Keratinocyte (primary cell): ENCODE measurements around the gene RBPJL. TPM values are rescaled to one million over a fixed set of nuclear protein-coding genes. Genes with fewer than 3 reads are reported as not detected.

Source experiments
- DNase-seq: peaks from one replicate; pipeline ENCODE4 v3.0.0-alpha.2; 2011; ENCODE audit warnings: low read depth, missing footprints, low spot score
- FAIRE-seq: peaks from 2 replicates; lab custom pipeline; 2011; peaks lifted over from hg19 to GRCh38; lab: Jason Lieb, UNC
- H2AFZ ChIP-seq: 2 replicates; pipeline ENCODE4 v1.6.0; 2012; ENCODE audit warnings: low read length, control low read depth, inconsistent platforms; ENCODE audit not compliant: control insufficient read depth
- H3K27ac ChIP-seq: 2 replicates; pipeline ENCODE4 v1.5.1; 2011; ENCODE audit warnings: low read length; ENCODE audit not compliant: control insufficient read depth, insufficient read depth
- H3K27me3 ChIP-seq: 3 replicates; pipeline ENCODE4 v1.6.0; 2011; ENCODE audit warnings: low read length; ENCODE audit not compliant: control insufficient read depth, insufficient read depth; ENCODE audit errors: extremely low read depth
- H3K36me3 ChIP-seq, 2 experiments: 2 replicates in 1 of 2; 3 replicates in 1 of 2; pipeline ENCODE4 v1.5.1; 2011; ENCODE audit warnings: low read length in 2 of 2, mild to moderate bottlenecking in 1 of 2; ENCODE audit not compliant: control insufficient read depth in 2 of 2, insufficient read depth in 2 of 2; ENCODE audit errors: extremely low read depth in 1 of 2
- H3K4me1 ChIP-seq: 3 replicates; pipeline ENCODE4 v1.5.1; 2011; ENCODE audit warnings: low read length; ENCODE audit not compliant: control insufficient read depth, insufficient read depth; ENCODE audit errors: extremely low read depth
- H3K4me2 ChIP-seq: 3 replicates; pipeline ENCODE4 v1.6.0; 2011; ENCODE audit warnings: low read depth, low read length; ENCODE audit not compliant: control insufficient read depth, insufficient read depth; ENCODE audit errors: extremely low read depth
- H3K4me3 ChIP-seq, 3 experiments: fragments of 200-600 bp in 1 of 3; sonication (generic) in 1 of 3; 2 replicates in 2 of 3; 3 replicates in 1 of 3; pipeline ENCODE4 v1.5.1; 2011 to 2016; ENCODE audit warnings: low read length in 3 of 3, mild to moderate bottlenecking in 3 of 3, control low read depth in 2 of 3, inconsistent platforms in 1 of 3, low read depth in 1 of 3, mixed read lengths in 1 of 3, mixed run types in 1 of 3, moderate library complexity in 1 of 3; ENCODE audit not compliant: control insufficient read depth in 2 of 3, insufficient read depth in 2 of 3; ENCODE audit errors: extremely low read depth in 1 of 3
- H3K79me2 ChIP-seq: 2 replicates; pipeline ENCODE4 v1.6.0; 2012; ENCODE audit warnings: low read length; ENCODE audit not compliant: control insufficient read depth, insufficient read depth
- H3K9ac ChIP-seq: 3 replicates; pipeline ENCODE4 v1.6.0; 2011; ENCODE audit warnings: low read length; ENCODE audit not compliant: control insufficient read depth, insufficient read depth; ENCODE audit errors: extremely low read depth
- H3K9me1 ChIP-seq: 3 replicates; pipeline ENCODE4 v1.6.0; 2011; ENCODE audit warnings: low read length; ENCODE audit not compliant: control insufficient read depth, insufficient read depth; ENCODE audit errors: extremely low read depth
- H3K9me3 ChIP-seq: 2 replicates; pipeline ENCODE4 v1.5.1; 2012; ENCODE audit warnings: low read depth, low read length; ENCODE audit not compliant: control insufficient read depth
- H4K20me1 ChIP-seq: 3 replicates; pipeline ENCODE4 v1.6.0; 2011; ENCODE audit warnings: low read length; ENCODE audit not compliant: control insufficient read depth, insufficient read depth; ENCODE audit errors: extremely low read depth
- CTCF ChIP-seq, 3 experiments: IDR thresholded peaks in 1 of 3; conservative IDR thresholded peaks in 1 of 3; optimal IDR thresholded peaks in 1 of 3; 2 replicates in 2 of 3; 3 replicates in 1 of 3; pipeline versions ENCODE3 to v1.5.1; 2011; ENCODE audit warnings: low read length in 3 of 3, mild to moderate bottlenecking in 3 of 3, moderate library complexity in 2 of 3, control low read depth in 1 of 3, inconsistent platforms in 1 of 3; ENCODE audit not compliant: insufficient read depth in 2 of 3; ENCODE audit errors: extremely low read depth in 1 of 3
- EZH2 ChIP-seq: IDR thresholded peaks from one replicate; pipeline ENCODE4 v1.6.1; 2012; ENCODE audit warnings: inconsistent platforms, mild to moderate bottlenecking, low read length, moderate library complexity
- dilution Hi-C: fragments of 300-500 bp; cut with MboI; formaldehyde crosslinking; loops from one replicate; pipeline ENCODE4 v1.7.0; 2020; ENCODE audit warnings: low sequenced_read_pairs; ENCODE audit not compliant: extremely low pct_ligation_motif_present
- polyA minus RNA-seq, 3 experiments: library from RNA; depleted of rRNA, polyadenylated mRNA; stranded (reverse); fragments of >200 nt; gene quantifications; 1 replicate in 1 of 3; 2 replicates in 1 of 3; 3 replicates in 1 of 3; pipeline ENCODE4 v1.2.3, GENCODE V29; 2011
- polyA plus RNA-seq, 5 experiments: library from polyadenylated mRNA; depleted of rRNA in 3 of 5; stranded (reverse) in 3 of 5; stranded (forward) in 1 of 5; unstranded in 1 of 5; fragments of >200 nt; gene quantifications; 1 replicate in 1 of 5; 2 replicates in 3 of 5; 3 replicates in 1 of 5; pipeline versions ENCODE4 v1.2.1 to v1.2.3, GENCODE V29; 2011 to 2012; ENCODE audit warnings: missing spikeins in 2 of 5, low read depth in 1 of 5, low replicate concordance in 1 of 5

Gene RBPJL
- not detected in 3 replicates for polyA plus RNA-seq
- polyA plus RNA-seq (2011; ENCODE audit: low read depth) = not detected
- not detected in 2 replicates for polyA plus RNA-seq (2011; cell fraction: cytosol; rRNA removed)
- not detected in 2 replicates for polyA plus RNA-seq (2011; cell fraction: nucleus; rRNA removed)
- not detected in 2 replicates for polyA plus RNA-seq (2012; ENCODE audit: low replicate concordance)
- polyA minus RNA-seq = not detected in 3 replicates
- not detected for polyA minus RNA-seq (2011; cell fraction: cytosol; rRNA and poly(A)+ RNA removed)
- polyA minus RNA-seq (2011; cell fraction: nucleus; rRNA and poly(A)+ RNA removed) = not detected in 2 replicates

GRCh38 chr20:45306431-45306982 is at the start of gene RBPJL:
Gene RBPJL, plus strand, starts transcription at chr20:45306840. Its CDS starts 83 bp downstream, at chr20:45306923.
- DNase-seq (no peak), FAIRE-seq (no peak)
- Histone ChIP-seq H3K27ac (no peak within 1 kb of the TSS), H3K27me3 (peaks cover 5% of the 10 kb centered on the region), H3K4me3 (no peak within 1 kb of the TSS), H3K4me1 (no peaks in the 10 kb centered on the region), H3K9me1 (no peaks in the 10 kb centered on the region), H3K9me3 (no peaks in the 10 kb centered on the region), H3K4me2 (no peak within 1 kb of the TSS), H3K79me2 (no peaks in the 10 kb centered on the region), H3K9ac (no peak within 1 kb of the TSS), H2AFZ (no peak within 1 kb of the TSS), H4K20me1 (no peaks in the 10 kb centered on the region), H3K36me3 (no peaks in the 10 kb centered on the region)
- dilution Hi-C loops = no loop called here
- TF ChIP-seq CTCF (optimal IDR thresholded peaks at IDR 0.05 in 1 of 3, IDR thresholded peaks at IDR 0.05 in 1 of 3, conservative IDR thresholded peaks at IDR 0.05 in 1 of 3; ENCODE audit: extremely low read depth in 1 of 3, insufficient read depth in 2 of 3, low read length in 3 of 3) (peak; percentile 44 to 65 (median 55)), EZH2 (no peak)

GRCh38 chr20:45257161-45257560 is 49.5 kb upstream of the RBPJL start:
- dilution Hi-C loops = no loop called here
- Histone ChIP-seq H3K27me3 (no peaks in the 10 kb centered on the region), H3K36me3 (no peaks in the 10 kb centered on the region), H3K4me1 (peaks cover 12% of the 10 kb centered on the region), H4K20me1 (no peaks in the 10 kb centered on the region), H3K79me2 (no peaks in the 10 kb centered on the region), H2AFZ (no peak overlapping the region), H3K9ac (no peak overlapping the region), H3K4me2 (no peak overlapping the region), H3K27ac (no peak overlapping the region), H3K4me3 (no peak overlapping the region), H3K9me1 (no peaks in the 10 kb centered on the region), H3K9me3 (no peaks in the 10 kb centered on the region)
- DNase-seq (no peak), FAIRE-seq (no peak)
- TF ChIP-seq CTCF (optimal IDR thresholded peaks at IDR 0.05 in 1 of 3, IDR thresholded peaks at IDR 0.05 in 1 of 3, conservative IDR thresholded peaks at IDR 0.05 in 1 of 3; ENCODE audit: extremely low read depth in 1 of 3, insufficient read depth in 2 of 3, low read length in 3 of 3) (no peak), EZH2 (no peak)
